Fibroblast of skin of right quadriceps (primary cell): ENCODE results near the gene TBX6.
"Not testable (repeated sequence)": the region's sequence is repeated elsewhere in the genome, so short reads cannot be mapped to it uniquely, and the experiment has no call there.

ENCODE experiments used
- DNase-seq: peaks from one replicate; pipeline ENCODE4 v3.0.0-alpha.2; 2013

TBX6 gene

DNA sequence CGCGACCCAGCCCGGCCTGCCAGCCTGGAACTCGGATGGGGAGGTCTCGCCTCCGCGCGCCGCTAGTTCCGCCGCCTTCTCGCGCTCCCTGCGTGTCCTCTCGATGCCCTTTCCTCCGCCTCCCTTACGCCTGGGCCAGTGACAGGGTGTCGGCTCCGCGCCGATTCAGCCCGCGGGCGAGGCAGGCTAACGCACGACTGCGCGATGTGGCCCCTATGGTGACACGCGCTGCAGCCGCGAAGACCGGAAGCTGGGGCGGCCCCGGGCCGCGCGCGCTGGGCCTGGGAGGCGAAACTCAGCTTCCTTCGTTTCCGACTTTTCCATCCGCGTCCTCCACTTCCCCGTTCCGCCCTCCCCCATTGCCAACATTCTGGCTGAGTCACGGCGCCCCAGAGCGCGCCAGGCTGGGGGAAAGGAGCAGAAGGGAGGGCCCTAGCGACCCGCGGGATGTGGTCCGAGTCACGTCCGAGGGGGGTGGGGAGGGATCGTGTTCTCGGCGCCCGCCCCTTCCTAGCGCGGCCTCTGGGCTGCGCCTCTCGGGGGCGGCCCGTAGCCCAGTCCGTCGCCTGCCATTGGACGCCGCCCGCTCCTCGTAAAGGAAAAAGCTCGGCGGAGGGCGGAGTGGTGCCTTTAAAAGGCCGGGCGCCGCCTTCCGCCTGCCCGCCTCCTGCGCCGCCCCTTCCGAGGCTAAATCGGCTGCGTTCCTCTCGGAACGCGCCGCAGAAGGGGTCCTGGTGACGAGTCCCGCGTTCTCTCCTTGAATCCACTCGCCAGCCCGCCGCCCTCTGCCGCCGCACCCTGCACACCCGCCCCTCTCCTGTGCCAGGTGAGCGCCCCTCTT is 26.4 kb downstream of the TBX6 start, which contains the start of gene ALDOA:
ALDOA (plus strand) TSS at position 659 of the 841 bp plus-strand sequence. CDS start 1,138 bp downstream, outside the sequence.
- DNase-seq: peak; percentile 100

DNA sequence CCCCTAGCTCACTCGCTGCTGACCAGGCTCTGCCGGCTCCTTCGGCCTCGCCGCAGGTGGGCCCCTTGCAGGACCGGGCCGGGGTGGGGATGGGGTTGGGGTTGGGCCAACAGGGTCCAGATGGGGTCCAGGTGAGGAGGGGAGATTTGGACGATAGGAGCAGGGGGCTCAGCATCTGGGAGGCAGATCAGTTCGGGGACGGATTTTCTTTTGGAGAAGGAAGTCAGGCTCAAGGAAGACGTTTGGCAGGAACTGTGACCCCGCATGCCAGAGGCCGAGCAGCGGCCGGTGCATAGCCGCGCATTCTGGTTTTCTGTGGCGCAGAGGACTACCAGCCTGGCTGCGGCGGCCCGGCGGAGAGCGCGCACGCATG is 27.0 kb downstream of the TBX6 start:
- no peak for DNase-seq

DNA sequence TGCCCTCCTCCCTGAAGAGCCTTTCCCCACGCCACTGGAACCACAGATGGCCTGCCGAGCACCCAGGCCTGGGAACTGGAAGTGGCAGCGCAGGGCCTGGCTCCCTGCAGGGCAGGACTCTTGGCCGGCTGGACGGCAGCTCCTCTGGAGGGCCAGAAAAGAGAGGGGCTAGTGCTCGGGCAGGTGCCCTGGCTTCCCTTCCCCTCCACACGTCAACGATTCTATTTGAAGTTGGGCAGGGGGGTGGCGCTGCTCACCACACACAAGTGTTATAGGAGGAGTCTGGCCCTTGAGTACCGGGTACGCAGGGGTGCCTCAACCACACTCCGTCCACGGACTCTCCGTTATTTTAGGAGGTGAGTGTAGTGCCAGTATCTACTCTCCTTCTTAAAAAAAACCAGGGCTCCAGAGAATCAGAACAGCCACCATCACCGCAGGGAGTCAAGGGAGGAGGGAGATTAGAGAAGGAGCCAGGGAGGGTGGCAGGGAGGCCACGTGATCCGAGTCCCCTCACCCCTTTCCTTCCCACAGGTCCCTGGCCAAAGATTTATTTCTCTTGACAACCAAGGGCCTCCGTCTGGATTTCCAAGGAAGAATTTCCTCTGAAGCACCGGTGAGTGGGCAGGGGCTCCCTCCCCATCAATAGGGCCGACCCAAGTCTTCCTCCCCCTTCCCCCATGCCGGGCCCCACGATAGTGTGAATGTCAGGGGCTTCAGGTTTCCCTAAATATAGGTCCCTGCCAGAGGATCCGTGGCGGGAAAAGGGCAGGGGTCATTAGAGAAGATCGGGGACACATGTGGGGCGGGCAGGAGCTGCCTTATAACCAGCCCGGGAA is 27.6 kb downstream of the TBX6 start:
- peak; percentile 56 for DNase-seq

DNA sequence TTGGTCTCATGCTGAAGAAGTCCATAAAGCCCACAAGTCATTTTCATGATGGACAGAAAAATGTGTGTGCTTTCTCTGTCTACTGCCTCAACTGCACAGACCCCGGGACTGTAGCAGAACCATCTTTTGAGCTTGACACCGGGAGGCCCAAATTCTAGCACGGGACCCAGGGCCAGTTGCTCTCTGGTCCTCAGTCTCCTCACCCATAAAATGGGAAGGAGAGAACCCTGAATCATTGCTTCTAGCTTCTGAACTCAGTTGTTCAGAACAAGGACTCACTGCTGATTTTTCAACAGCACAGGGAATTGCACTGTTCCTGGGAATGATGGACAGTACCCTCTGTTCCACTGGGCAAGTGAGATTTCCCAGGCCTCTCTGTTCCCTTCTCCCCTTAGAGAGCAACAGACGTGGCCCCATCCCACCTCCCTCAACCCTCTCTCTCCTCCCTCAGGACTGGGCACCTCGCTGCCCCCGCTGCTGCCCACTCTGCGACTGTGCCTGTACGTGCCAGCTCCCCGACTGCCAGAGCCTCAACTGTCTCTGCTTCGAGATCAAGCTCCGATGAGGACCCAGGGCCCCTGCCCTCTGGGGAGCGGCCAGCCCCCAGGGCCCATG is 28.3 kb downstream of the TBX6 start:
- DNase-seq: no peak

DNA sequence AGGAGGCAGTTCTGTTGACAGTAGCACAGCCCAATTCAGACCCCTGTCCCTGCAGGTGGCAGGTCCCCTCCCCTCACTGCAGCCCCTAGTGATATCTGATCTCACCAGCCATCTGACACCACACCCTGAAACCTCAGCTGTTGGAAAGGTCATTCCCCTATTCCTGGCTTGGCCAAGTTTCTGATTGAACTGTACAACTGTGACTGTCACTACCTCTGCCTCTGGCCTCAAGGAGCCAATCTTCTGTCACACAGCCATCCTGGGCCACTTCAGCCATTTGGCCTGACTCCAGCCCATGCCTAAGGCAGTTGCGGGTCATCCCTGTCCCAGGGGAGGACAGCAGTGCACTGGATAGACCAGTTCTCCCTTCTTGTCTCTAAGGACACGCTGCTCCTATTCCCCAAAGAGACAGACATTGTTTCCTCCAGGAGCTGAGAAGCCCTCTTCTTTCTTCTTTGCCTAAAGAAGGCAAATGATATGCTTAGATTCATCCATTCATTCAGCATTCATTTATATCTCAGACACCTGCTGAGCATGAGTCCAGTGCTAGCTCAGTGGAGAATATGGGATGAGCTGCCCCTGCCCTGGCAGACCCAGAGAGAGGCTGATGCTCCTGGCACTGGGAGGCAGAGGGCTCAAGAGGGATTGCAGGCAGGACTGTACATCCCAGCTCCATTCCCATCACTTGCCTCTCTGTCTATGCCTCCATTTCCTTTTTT is 30.7 kb downstream of the TBX6 start:
- DNase-seq: no peak

DNA sequence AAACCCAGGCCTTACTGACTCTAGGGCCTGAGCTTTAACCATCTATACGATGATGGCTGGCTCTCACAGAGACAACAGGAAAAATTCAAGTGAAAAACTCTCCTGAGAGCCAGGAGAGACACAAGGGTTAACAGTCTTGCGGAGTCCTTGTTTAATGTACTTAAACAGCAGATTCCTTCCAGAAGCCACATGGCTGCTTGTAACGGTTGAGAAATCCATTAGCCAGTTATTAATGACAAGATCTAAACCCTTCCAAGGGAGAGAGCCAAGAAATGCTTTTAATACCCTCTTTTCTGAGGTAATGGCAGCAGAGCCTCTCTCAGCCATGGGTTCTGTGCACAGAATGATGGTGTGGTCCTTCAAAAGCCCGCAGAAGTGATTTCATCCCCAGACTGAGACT is 31.4 kb downstream of the TBX6 start:
- DNase-seq: no peak

DNA sequence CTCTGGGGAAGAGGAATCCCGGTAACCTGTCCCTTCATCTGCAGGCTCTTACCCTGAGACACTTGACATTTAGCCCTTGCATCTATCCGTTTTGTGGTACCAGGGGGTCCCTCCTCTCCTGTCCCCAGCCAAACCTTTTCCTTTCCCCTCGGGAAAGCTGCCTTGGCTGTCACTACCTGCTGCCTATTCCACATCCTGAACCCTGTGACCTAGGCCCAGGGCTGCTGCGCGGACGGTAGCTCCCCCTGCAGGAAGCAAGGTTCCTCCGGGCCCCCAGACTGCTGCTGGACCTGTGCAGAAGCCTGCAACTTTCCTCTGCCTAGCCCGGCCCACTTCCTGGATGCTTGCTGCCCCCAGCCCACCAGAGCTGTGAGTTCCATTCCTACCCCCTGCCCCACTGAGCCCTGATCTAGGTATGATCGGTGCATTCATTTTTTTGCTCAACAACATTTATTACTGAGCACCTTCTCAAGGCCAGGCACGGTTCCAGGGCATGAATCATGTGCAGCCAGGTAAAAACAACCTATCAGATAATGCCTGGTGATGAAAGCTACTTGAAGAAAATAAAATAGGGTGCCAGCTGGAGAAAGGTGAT is 36.7 kb downstream of the TBX6 start:
- no peak for DNase-seq

DNA sequence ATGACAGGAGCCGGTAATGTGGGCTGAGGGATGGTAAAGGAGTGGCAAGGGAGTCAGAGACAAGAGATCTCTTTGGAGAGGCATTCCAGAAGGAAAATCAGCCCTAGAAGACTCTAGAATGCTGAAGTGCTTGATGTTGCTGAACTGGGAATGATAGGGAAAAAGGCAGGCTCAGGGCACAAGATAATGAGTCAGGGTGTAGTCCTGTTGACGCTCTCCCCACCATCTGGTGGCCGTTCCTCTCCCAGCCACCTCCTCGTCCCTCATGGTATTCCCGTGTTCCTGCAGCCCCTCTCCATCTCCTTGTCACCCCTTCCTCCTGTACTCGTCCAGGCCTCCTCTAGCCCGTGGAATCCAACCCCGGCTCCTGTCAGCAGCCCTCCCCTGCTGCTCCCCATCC is 37.3 kb downstream of the TBX6 start:
- no peak for DNase-seq

DNA sequence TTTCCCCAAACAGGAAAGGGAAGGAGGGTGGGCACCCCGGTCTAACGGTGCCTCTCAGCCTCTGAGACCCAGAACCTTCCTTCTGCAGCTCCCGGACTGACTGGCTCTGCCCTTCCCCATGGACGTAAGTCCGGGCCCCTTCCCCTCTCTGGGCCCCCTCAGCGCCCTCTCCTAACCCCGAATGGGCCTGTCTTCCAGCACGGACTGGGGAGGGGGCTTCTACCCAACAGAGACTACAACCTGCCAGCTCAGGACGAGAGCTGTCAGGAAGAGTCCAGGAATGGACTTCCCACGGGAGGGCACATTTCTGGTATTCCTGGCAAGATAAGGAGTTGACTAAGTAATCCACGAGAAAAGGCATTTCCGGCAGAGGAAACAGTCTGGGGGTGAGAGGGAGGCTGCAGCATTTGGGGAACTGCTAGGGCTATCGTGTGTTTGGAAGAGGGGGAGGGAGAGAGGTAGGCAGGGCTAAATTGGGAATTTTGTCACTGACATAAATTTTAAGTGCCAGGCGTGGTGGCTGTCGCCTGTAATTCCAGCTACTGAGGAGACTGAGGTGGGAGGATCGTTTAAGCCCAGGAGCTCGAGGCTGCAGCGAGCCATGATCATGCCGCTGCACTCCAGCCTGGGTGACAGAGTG is 38.2 kb downstream of the TBX6 start:
- DNase-seq: peak; percentile 68

DNA sequence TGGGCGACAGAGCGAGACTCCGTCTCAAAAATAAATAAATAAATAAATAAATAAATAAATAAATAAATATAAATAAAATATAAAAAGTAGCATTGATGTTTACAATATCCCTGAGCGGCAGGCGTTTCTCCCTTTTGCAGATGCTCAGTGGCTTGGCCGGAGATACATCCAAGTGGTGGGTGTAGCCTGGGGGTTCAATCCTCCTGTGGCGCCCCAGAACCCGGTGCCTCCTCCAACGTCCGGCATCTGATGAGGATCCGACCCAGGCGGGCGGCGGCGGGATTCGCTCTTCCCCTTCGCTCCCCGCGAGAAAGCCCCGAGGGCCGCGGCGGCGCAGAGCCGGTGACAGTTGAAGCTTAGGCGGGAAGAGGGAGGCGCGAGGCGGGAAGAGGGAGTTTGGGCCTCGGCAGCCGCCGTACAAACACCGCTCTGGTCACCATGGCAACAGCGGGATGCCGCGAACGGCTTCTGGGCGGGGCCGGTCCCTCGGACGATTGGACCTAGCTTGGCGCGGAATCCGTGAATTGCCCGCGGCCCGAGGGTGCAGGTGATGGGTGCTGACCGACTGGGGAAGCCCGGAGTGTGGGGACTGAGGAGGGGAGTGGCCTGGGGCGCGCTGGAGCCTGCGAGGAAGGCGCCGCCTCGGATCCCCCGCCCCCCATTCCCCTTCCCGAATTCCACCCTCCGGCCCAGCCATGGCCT is 38.9 kb downstream of the TBX6 start:
- DNase-seq: peak; percentile 91

DNA sequence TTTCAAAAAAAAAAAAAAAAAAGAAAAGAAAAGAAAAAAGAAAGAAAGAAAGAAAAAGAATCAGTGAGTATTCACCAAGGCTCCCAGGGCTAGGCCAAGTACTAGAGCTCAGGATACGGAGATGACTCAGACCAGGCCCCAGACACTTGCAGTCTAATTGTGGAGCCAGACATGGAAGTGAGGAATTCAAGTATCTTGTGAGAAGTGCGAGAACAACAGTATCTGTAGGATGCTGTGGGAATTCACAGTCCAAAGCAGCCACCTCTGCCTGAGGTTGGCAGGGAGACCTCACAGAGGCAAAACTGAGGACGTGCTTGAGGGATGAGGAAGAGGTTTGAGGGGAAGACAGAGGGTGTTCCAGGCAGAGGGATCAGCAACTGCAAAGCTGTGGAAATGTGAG is 40.2 kb downstream of the TBX6 start:
- DNase-seq: peak; percentile 75

DNA sequence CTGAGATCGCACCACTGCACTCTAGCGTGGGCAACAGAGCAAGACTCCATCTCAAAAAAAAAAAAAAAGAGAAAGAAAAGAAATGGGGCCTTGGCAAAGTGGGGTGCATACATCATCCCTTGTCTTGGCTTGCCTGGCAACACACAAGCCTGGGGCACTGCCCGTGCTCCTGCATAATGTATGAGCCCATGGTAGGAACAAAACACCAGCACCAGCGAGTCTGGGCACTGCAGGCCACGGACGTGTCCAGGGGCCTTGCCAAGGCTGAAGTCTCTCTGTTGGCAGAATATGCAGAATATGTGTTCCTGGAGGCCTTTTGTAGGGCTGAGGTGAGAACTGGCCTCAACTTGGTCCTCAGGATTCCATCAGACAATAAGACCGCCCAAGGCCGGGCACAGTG is 41.9 kb downstream of the TBX6 start:
- DNase-seq: no peak

DNA sequence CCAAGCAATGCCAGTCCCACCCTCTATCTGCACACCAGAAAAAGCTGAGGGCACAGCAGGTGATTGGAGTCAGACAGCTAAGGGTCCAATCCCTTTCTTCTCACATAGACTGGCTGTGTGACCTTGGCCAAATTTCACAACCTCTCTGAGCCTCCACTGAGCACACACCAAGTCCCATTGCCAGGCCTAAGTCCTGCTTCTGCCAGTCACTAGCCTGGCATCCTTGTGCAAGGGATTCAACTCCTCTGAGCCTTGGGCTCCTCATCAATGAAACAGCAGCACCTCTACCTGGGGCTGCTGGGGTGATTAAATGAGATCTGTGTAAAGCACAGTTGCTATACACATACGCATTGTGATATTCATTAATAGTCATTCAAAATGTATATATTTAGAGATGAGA is 45.1 kb downstream of the TBX6 start:
- DNase-seq: no peak

DNA sequence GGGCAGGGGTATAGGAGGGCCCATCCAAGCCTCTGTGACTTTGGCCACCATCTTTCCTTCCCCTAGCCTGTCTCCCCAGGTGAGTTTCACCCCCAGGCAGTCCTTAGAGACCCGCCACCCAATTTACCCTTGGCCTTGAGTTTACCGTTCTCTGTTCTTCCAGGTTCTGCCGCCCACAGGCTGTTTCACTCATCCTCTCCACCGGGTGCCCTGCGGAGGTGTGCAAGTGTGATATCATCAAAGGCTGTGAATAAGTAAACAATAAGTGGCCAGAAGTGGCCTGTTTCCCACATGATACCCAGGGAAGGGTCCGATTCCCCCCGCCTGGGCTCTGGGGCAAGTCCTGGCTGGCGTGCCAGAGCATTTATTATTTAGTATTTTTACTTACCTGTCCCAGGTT is 45.5 kb downstream of the TBX6 start:
- no peak for DNase-seq

DNA sequence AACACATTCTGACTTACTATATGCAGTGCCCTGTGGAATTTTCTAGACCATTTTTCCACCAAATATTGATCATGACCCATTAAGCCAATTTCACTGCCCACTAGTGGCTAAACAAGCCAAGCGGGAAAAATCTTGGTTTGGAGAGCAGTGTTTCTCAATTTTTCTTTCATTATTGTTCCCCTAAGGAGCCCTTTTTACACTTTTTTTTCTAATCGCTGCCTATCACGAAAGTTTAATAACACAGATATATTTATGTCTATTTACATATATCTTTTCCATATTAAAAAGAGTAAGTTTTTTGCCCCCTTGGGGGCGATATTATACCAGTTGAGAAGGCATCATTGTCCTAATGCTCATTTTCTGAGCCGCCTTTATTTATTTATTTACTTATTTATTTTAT is 49.9 kb downstream of the TBX6 start:
- peak; percentile 52 for DNase-seq

DNA sequence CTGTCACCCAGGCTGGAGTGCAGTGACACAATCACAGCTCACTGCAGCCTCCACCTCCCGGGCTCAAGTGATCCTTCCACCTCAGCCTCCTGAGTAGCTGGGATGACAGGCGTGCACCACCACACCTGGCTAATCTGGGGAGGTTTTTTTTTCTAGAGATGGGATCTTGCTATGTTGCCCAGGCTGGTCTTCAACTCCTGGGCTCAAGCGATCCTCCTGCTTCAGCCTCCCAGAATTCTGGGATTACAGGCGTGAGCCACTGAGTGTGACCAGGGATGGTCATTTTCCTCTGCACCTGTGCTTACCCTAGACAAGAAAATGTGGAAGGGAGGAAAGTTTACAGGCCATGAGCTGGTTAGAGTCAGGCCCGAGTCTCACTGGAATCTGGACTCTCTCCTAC is 51.0 kb downstream of the TBX6 start:
- not testable (repeated sequence) for DNase-seq

DNA sequence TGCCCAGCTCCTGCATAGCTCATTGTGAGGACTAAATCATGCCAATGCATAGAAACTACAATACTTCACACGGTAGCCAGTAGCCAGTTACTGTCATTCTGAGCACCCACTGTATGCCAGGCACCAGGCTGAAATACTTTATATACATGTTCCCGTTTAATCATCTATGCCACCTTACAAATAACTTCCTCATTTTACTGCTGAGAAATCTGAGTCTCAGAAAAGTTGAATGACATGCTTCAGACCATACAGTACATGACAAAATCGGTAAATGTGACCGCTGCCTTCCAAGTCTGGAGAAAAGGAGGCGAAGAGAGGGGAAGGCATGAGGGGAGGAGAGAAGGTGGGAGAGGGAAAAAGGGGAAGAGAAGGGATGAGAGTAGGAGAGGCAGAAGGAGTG is 51.5 kb downstream of the TBX6 start:
- DNase-seq: no peak
